ENCODE measurements around the gene GAREM2. TPM values are rescaled to one million over a fixed set of nuclear protein-coding genes. Genes with fewer than 3 reads are reported as not detected.

Gene GAREM2
- polyA plus RNA-seq, 1 of the 3 experiments (the other 2 are of a cell fraction), result 3.7 TPM

GRCh38 chr2:26237868-26238267, 65.0 kb downstream of the GAREM2 start (continued):
- TF ChIP-seq MXI1 (IDR thresholded peaks at IDR 0.05; ENCODE audit: low read depth, low read length) (no peak), PBX3 (IDR thresholded peaks at IDR 0.05) (no peak)

GRCh38 chr2:26238311-26238958, 65.5 kb downstream of the GAREM2 start:
- Histone ChIP-seq H2AFZ (ENCODE audit: low read depth) (no peak overlapping the region), H3K79me2 (ENCODE audit: insufficient read depth) (peaks cover 52% of the 10 kb centered on the region), H3K4me3 (ENCODE audit: low read depth in 2 of 2, low read length in 1 of 2) (no peak overlapping the region), H3K36me3 (replicated peaks in 1 of 2; ENCODE audit: control insufficient read depth in 1 of 2, insufficient read depth in 2 of 2, low read length in 1 of 2) (peaks cover 37% of the 10 kb centered on the region in 2 experiments), H3K27ac (ENCODE audit: low read depth in 2 of 2, low read length in 1 of 2) (no peak overlapping the region), H3K9ac (no peak overlapping the region), H3K9me3 (no peaks in the 10 kb centered on the region), H3K4me1 (ENCODE audit: control insufficient read depth in 1 of 2, insufficient read depth in 2 of 2, low read depth in 1 of 2, low read length in 1 of 2) (peaks cover 3 to 9% of the 10 kb centered on the region in 2 experiments; a peak in 3 of 4 replicates), H3K27me3 (ENCODE audit: insufficient read depth) (no peaks in the 10 kb centered on the region), H4K20me1 (ENCODE audit: insufficient read depth) (peaks cover 11% of the 10 kb centered on the region; the same call in 1 of the 2 replicates), H3F3A (replicated peaks; ENCODE audit: insufficient read depth) (no peaks in the 10 kb centered on the region), H3K4me2 (no peak overlapping the region), H3K9me2 (no peaks in the 10 kb centered on the region)
- 92% methylated on average over 4 of the region's 4 CpGs for WGBS (ENCODE audit: low lambda C conversion rate)
- ChIA-PET CTCF (interaction anchor here (0.8 to 1.6 kb wide), 3 partner anchors 23 to 340 kb away, joined by 3 to 6 read pairs (median 3); no protein-coding TSS in a partner anchor), POLR2A (interaction anchor here (0.7 kb wide), 1 partner anchor 1415 kb away, joined by 3 read pairs; no protein-coding TSS in a partner anchor)
- DNase-seq, result no peak
- no peak for TF ChIP-seq FOSL2 (IDR thresholded peaks at IDR 0.05; ENCODE audit: borderline replicate concordance, low read depth)
- TF ChIP-seq RFX5 (IDR thresholded peaks at IDR 0.05; ENCODE audit: low read length), result no peak
- TF ChIP-seq USF2 (IDR thresholded peaks at IDR 0.05; ENCODE audit: borderline replicate concordance, low read depth, low read length), result no peak
- TF ChIP-seq SIN3A (IDR thresholded peaks at IDR 0.05; ENCODE audit: borderline replicate concordance, low read depth, low read length), result no peak
- TF ChIP-seq USF1 (IDR thresholded peaks at IDR 0.05; ENCODE audit: borderline replicate concordance, low read depth), result no peak
- no peak for TF ChIP-seq FOXJ3 (CRISPR knock-in tag; IDR thresholded peaks at IDR 0.05)
- no peak for TF ChIP-seq TAF1 (IDR thresholded peaks at IDR 0.05; ENCODE audit: borderline replicate concordance, low read depth, low read length)

Other genes starting within 250 kb of the GAREM2 start
- gene KIF3C, start 190.6 kb upstream of the GAREM2 start, polyA plus RNA-seq (2012; rRNA removed), result 18.6 and 29.5 TPM in 2 replicates
- gene RAB10, start 139.0 kb upstream of the GAREM2 start, polyA plus RNA-seq (2012; rRNA removed), result 47.5 and 57.5 TPM in 2 replicates
- gene HADHA, start 71.5 kb downstream of the GAREM2 start, polyA plus RNA-seq (2012; rRNA removed), result 64.3 and 69.9 TPM in 2 replicates
- gene HADHB, start 71.9 kb downstream of the GAREM2 start, polyA plus RNA-seq (2012; rRNA removed), result 108 and 137 TPM in 2 replicates
- 4.4 and 6.2 TPM in 2 replicates for gene SELENOI, start 173.1 kb downstream of the GAREM2 start, polyA plus RNA-seq (2012; rRNA removed)
- 0.10 and 0.31 TPM in 2 replicates for gene ADGRF3, start 173.7 kb downstream of the GAREM2 start, polyA plus RNA-seq (2012; rRNA removed)
- gene DRC1, start 228.8 kb downstream of the GAREM2 start, polyA plus RNA-seq (2012; rRNA removed), result 0.18 TPM in 1 of 2 replicates, not detected in the other